ENCODE data around the gene SYT7.

- TF ChIP-seq CTCF (IDR thresholded peaks at IDR 0.05) = no peak
- TF ChIP-seq POLR2A (IDR thresholded peaks at IDR 0.05) = no peak
These were observed 68.4 kb downstream of the SYT7 start for GRCh38 chr11:61512435-61512834.
